ENCODE results near the gene CPN2. TPM values are rescaled to one million over a fixed set of nuclear protein-coding genes. Genes with fewer than 3 reads are reported as not detected.

CPN2 gene
- polyA plus RNA-seq, 1 donor from 2014 or later, result not detected

DNA sequence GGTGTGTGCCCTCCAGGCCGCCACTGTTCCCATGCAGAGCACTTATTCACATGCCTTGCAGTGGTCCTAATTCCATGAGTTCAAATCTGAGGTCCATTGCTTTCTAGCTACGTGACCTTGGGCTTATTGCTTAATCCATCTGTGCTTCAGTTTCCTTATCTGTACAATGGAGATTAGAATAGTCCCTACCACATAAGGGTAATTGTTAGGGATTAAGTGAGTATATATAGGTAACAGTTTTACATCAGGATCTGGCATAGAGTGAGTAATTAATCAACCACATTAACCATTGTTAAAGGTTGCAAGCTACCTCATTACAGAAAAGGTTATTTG is 7.6 kb downstream of the CPN2 start:
- Histone ChIP-seq H3K27me3 (ENCODE audit: insufficient read depth, low read depth, low read length) (no peaks in the 10 kb centered on the region), H2AFZ (ENCODE audit: low read depth, low read length) (no peak overlapping the region), H3K9me3 (ENCODE audit: low read length) (no peaks in the 10 kb centered on the region), H3K9ac (ENCODE audit: low read length) (no peak overlapping the region), H3K79me2 (replicated peaks; ENCODE audit: insufficient read depth, low read length) (no peaks in the 10 kb centered on the region), H3K4me3 (ENCODE audit: low read length) (no peak overlapping the region), H3K9me2 (ENCODE audit: insufficient read depth, low read length) (no peaks in the 10 kb centered on the region), H4K20me1 (ENCODE audit: insufficient read depth) (no peaks in the 10 kb centered on the region), H3F3A (ENCODE audit: insufficient read depth, low read length, poor library complexity, severe bottlenecking) (no peaks in the 10 kb centered on the region), H3K27ac (ENCODE audit: low read length) (no peak overlapping the region), H3K4me2 (ENCODE audit: low read length) (no peak overlapping the region), H3K36me3 (ENCODE audit: insufficient read depth, low read length) (no peaks in the 10 kb centered on the region)
- TF ChIP-seq MXI1 (conservative IDR thresholded peaks at IDR 0.05; ENCODE audit: poor library complexity, severe bottlenecking) (no peak), EP300 (conservative IDR thresholded peaks at IDR 0.05; ENCODE audit: poor library complexity, severe bottlenecking) (no peak), POLR2AphosphoS5 (IDR thresholded peaks at IDR 0.05) (no peak), EZH2 (IDR thresholded peaks at IDR 0.05; ENCODE audit: borderline replicate concordance, insufficient read depth, low read length, poor library complexity, severe bottlenecking) (no peak), RAD21 (conservative IDR thresholded peaks at IDR 0.05) (no peak), TAF1 (IDR thresholded peaks at IDR 0.05; ENCODE audit: low read depth) (no peak), SMC3 (conservative IDR thresholded peaks at IDR 0.05; ENCODE audit: poor library complexity) (no peak)
- TF ChIP-seq, protein P1, sequence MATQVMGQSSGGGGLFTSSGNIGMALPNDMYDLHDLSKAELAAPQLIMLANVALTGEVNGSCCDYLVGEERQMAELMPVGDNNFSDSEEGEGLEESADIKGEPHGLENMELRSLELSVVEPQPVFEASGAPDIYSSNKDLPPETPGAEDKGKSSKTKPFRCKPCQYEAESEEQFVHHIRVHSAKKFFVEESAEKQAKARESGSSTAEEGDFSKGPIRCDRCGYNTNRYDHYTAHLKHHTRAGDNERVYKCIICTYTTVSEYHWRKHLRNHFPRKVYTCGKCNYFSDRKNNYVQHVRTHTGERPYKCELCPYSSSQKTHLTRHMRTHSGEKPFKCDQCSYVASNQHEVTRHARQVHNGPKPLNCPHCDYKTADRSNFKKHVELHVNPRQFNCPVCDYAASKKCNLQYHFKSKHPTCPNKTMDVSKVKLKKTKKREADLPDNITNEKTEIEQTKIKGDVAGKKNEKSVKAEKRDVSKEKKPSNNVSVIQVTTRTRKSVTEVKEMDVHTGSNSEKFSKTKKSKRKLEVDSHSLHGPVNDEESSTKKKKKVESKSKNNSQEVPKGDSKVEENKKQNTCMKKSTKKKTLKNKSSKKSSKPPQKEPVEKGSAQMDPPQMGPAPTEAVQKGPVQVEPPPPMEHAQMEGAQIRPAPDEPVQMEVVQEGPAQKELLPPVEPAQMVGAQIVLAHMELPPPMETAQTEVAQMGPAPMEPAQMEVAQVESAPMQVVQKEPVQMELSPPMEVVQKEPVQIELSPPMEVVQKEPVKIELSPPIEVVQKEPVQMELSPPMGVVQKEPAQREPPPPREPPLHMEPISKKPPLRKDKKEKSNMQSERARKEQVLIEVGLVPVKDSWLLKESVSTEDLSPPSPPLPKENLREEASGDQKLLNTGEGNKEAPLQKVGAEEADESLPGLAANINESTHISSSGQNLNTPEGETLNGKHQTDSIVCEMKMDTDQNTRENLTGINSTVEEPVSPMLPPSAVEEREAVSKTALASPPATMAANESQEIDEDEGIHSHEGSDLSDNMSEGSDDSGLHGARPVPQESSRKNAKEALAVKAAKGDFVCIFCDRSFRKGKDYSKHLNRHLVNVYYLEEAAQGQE (IDR thresholded peaks at IDR 0.05; ENCODE audit: borderline replicate concordance), result no peak
- TF ChIP-seq, protein P2, sequence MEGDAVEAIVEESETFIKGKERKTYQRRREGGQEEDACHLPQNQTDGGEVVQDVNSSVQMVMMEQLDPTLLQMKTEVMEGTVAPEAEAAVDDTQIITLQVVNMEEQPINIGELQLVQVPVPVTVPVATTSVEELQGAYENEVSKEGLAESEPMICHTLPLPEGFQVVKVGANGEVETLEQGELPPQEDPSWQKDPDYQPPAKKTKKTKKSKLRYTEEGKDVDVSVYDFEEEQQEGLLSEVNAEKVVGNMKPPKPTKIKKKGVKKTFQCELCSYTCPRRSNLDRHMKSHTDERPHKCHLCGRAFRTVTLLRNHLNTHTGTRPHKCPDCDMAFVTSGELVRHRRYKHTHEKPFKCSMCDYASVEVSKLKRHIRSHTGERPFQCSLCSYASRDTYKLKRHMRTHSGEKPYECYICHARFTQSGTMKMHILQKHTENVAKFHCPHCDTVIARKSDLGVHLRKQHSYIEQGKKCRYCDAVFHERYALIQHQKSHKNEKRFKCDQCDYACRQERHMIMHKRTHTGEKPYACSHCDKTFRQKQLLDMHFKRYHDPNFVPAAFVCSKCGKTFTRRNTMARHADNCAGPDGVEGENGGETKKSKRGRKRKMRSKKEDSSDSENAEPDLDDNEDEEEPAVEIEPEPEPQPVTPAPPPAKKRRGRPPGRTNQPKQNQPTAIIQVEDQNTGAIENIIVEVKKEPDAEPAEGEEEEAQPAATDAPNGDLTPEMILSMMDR (IDR thresholded peaks at IDR 0.05; ENCODE audit: poor library complexity, severe bottlenecking), result no peak

DNA sequence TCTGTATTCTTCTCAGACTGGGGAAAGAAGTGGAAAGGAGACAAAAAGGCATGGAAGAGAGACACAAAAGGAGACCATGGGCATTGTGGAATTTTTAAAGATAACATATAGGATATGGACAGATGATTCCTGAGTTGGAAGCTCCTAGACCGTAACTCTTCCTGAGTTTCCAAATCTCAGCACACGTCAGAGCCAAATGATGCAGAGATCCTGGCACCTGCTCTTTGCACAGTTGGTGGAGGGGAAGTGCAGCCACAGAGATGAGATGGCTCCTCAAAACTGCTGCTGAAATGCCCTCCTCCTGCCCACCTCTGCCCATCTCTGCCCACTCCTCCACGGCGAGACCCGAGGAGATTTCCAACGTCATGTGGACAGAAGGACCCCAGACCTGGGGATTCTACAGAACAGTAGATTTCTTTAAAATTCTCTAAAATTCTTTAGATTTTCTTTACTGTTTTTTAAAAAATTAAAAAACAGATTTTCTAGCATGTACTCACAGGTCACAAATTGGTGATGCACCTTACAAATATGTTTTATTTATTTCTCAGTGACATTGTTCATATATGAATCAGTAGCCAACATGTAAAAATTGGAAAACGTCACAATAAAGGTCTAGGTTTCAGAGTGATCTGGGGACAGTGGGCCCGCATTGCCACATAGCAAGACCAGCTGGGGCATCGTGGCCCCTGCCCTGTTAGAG is 8.1 kb downstream of the CPN2 start:
- no peak overlapping the region for H2AFZ ChIP-seq (ENCODE audit: low read depth, low read length)
- TF ChIP-seq, protein P2 (IDR thresholded peaks at IDR 0.05; ENCODE audit: poor library complexity, severe bottlenecking), result no peak
- no peak for TF ChIP-seq TAF1 (IDR thresholded peaks at IDR 0.05; ENCODE audit: low read depth)
- no peak for TF ChIP-seq MXI1 (conservative IDR thresholded peaks at IDR 0.05; ENCODE audit: poor library complexity, severe bottlenecking)
- TF ChIP-seq POLR2AphosphoS5 (IDR thresholded peaks at IDR 0.05), result no peak
- no peak for TF ChIP-seq RAD21 (conservative IDR thresholded peaks at IDR 0.05)
- TF ChIP-seq, protein P1 (IDR thresholded peaks at IDR 0.05; ENCODE audit: borderline replicate concordance), result no peak
- TF ChIP-seq EZH2 (IDR thresholded peaks at IDR 0.05; ENCODE audit: borderline replicate concordance, insufficient read depth, low read length, poor library complexity, severe bottlenecking), result no peak
- no peak for TF ChIP-seq EP300 (conservative IDR thresholded peaks at IDR 0.05; ENCODE audit: poor library complexity, severe bottlenecking)
- TF ChIP-seq SMC3 (conservative IDR thresholded peaks at IDR 0.05; ENCODE audit: poor library complexity), result no peak

More for the DNA sequence above, 8.1 kb downstream of the CPN2 start:
- Histone ChIP-seq H3K4me3 (ENCODE audit: low read length) (no peak overlapping the region), H3F3A (ENCODE audit: insufficient read depth, low read length, poor library complexity, severe bottlenecking) (no peaks in the 10 kb centered on the region), H3K79me2 (replicated peaks; ENCODE audit: insufficient read depth, low read length) (no peaks in the 10 kb centered on the region), H4K20me1 (ENCODE audit: insufficient read depth) (no peaks in the 10 kb centered on the region), H3K27me3 (ENCODE audit: insufficient read depth, low read depth, low read length) (no peaks in the 10 kb centered on the region), H3K9me2 (ENCODE audit: insufficient read depth, low read length) (no peaks in the 10 kb centered on the region), H3K4me2 (ENCODE audit: low read length) (no peak overlapping the region), H3K9ac (ENCODE audit: low read length) (no peak overlapping the region), H3K9me3 (ENCODE audit: low read length) (no peaks in the 10 kb centered on the region), H3K36me3 (ENCODE audit: insufficient read depth, low read length) (no peaks in the 10 kb centered on the region), H3K27ac (ENCODE audit: low read length) (no peak overlapping the region)
